ENCODE measurements around the gene OR9A4. TPM values are rescaled to one million over a fixed set of nuclear protein-coding genes. Genes with fewer than 3 reads are reported as not detected.

OR9A4 gene
- total RNA-seq, 2 experiments from 2014 or later, result not detected

- Mint-ChIP-seq H3K4me3 (no peak overlapping the region), H3K27me3 (no peaks in the 10 kb centered on the region), H3K9me3 (no peaks in the 10 kb centered on the region), H3K4me1 (no peaks in the 10 kb centered on the region), H3K36me3 (ENCODE audit: low read depth) (no peaks in the 10 kb centered on the region), H3K27ac (no peak overlapping the region)
- DNase-seq, result no peak
- CTCF ChIA-PET, result no interaction called here
- POLR2A ChIA-PET, result no interaction called here
Observed at GRCh38 chr7:141915565-141915964, 634 bp upstream of the OR9A4 start.

- Mint-ChIP-seq H3K36me3 (ENCODE audit: low read depth) (no peaks in the 10 kb centered on the region), H3K9me3 (no peaks in the 10 kb centered on the region), H3K27me3 (no peaks in the 10 kb centered on the region), H3K27ac (no peak overlapping the region), H3K4me3 (no peak overlapping the region), H3K4me1 (no peaks in the 10 kb centered on the region)
- POLR2A ChIA-PET, result no interaction called here
- DNase-seq, result no peak
- CTCF ChIA-PET, result no interaction called here
Observed at GRCh38 chr7:141920281-141920680, 4.1 kb downstream of the OR9A4 start.

- H3K4me3 Mint-ChIP-seq, result no peak overlapping the region
- H3K27me3 Mint-ChIP-seq, result no peaks in the 10 kb centered on the region
- ChIA-PET POLR2A (no interaction called here), CTCF (no interaction called here)
- H3K9me3 Mint-ChIP-seq, result peaks cover 3% of the 10 kb centered on the region
- H3K4me1 Mint-ChIP-seq, result no peaks in the 10 kb centered on the region
- DNase-seq, result no peak
- no peak overlapping the region for H3K27ac Mint-ChIP-seq
- no peaks in the 10 kb centered on the region for H3K36me3 Mint-ChIP-seq (ENCODE audit: low read depth)
Observed at GRCh38 chr7:141928146-141928844, 12.1 kb downstream of the OR9A4 start.

DNA sequence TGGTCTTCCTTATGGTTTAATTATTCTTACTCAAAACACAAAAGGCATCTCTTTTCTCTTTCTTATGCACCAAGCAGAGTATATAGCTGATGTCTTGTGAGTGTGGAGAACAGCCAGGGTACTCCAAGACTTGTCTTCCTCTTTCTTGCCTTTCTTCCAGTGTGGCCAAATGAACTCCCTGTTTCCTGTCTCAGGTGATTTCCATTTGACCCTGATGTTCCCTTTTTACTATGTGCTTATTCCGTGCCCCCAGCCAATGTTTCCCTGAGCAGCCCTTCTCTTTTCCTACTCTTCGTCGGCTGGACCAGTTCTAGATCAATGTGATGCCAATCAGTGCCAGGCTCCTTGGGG, 12.6 kb downstream of the OR9A4 start:
- Mint-ChIP-seq H3K27me3 (no peaks in the 10 kb centered on the region), H3K4me1 (no peaks in the 10 kb centered on the region), H3K27ac (no peak overlapping the region), H3K36me3 (ENCODE audit: low read depth) (no peaks in the 10 kb centered on the region), H3K4me3 (no peak overlapping the region), H3K9me3 (peaks cover 3% of the 10 kb centered on the region)
- no peak for DNase-seq
- ChIA-PET CTCF (no interaction called here), POLR2A (no interaction called here)

DNA sequence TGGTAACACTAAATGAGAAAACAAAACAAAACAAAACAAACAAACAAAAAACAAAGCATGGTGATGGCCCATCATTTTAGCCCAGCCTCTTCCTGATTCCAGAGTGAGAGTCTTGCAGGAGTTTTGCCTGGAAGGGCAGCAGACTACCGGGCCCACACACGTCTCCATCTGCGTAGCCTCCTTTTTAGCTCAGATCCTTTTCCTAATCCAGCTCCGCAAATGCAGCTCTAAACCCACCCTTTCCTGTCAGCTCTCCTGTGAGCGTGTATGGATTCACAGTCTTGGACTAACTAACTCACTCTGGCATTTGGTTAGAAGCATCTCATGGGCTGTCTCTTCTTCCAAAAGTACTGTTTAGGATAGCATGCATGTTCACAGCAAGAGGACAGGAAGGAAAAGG, 14.0 kb downstream of the OR9A4 start:
- Mint-ChIP-seq H3K9me3 (peaks cover 3% of the 10 kb centered on the region), H3K36me3 (ENCODE audit: low read depth) (no peaks in the 10 kb centered on the region), H3K27ac (no peak overlapping the region), H3K4me1 (no peaks in the 10 kb centered on the region), H3K4me3 (no peak overlapping the region), H3K27me3 (no peaks in the 10 kb centered on the region)
- POLR2A ChIA-PET, result interaction anchor here (0.7 kb wide), 1 partner anchor 12 kb away, joined by 3 read pairs; no protein-coding TSS in a partner anchor
- DNase-seq, result no peak
- CTCF ChIA-PET, result no interaction called here

GRCh38 chr7:141941075-141941474, 24.9 kb downstream of the OR9A4 start:
- Mint-ChIP-seq H3K36me3 (ENCODE audit: low read depth) (no peaks in the 10 kb centered on the region), H3K27me3 (peaks cover 4% of the 10 kb centered on the region), H3K27ac (no peak overlapping the region), H3K9me3 (peaks cover 14% of the 10 kb centered on the region), H3K4me1 (no peaks in the 10 kb centered on the region), H3K4me3 (no peak overlapping the region)
- ChIA-PET CTCF (no interaction called here), POLR2A (no interaction called here)
- DNase-seq, result no peak

DNA sequence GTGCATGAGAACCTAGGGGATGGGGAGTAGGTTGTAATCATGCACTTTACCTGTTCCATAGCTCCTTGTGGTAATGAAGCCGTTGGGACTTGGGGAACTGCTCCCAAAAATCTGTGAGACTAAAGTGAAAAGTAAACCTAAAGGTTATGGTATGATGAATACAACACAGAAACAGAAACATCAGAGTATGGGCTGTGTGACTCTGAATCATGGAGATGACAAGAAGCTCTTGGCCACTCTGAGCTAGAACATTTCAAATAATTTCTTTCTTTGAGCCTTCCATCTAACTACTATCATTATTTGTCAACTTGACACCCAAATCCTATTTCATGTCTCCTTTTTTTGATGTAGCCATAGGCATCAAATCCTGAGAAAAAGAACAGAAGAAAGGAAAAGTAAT, 27.6 kb downstream of the OR9A4 start:
- peaks cover 4% of the 10 kb centered on the region for H3K27me3 Mint-ChIP-seq
- H3K4me1 Mint-ChIP-seq, result no peaks in the 10 kb centered on the region
- ChIA-PET CTCF (no interaction called here), POLR2A (no interaction called here)
- no peaks in the 10 kb centered on the region for H3K36me3 Mint-ChIP-seq (ENCODE audit: low read depth)
- peaks cover 14% of the 10 kb centered on the region for H3K9me3 Mint-ChIP-seq
- H3K27ac Mint-ChIP-seq, result no peak overlapping the region
- DNase-seq, result no peak
- no peak overlapping the region for H3K4me3 Mint-ChIP-seq

- Mint-ChIP-seq H3K27me3 (peaks cover 6% of the 10 kb centered on the region), H3K4me1 (no peaks in the 10 kb centered on the region), H3K36me3 (ENCODE audit: low read depth) (no peaks in the 10 kb centered on the region), H3K9me3 (peaks cover 12% of the 10 kb centered on the region), H3K4me3 (no peak overlapping the region), H3K27ac (no peak overlapping the region)
- ChIA-PET CTCF (no interaction called here), POLR2A (no interaction called here)
- no peak for DNase-seq
Observed at GRCh38 chr7:141944811-141945210, 28.6 kb downstream of the OR9A4 start.

- Mint-ChIP-seq H3K9me3 (peaks cover 10% of the 10 kb centered on the region), H3K4me3 (no peak overlapping the region), H3K4me1 (no peaks in the 10 kb centered on the region), H3K27ac (no peak overlapping the region), H3K36me3 (ENCODE audit: low read depth) (no peaks in the 10 kb centered on the region), H3K27me3 (peaks cover 6% of the 10 kb centered on the region)
- ChIA-PET POLR2A (no interaction called here), CTCF (no interaction called here)
- DNase-seq, result no peak
Observed at GRCh38 chr7:141945356-141945755, 29.2 kb downstream of the OR9A4 start.

- H3K27me3 Mint-ChIP-seq, result peaks cover 6% of the 10 kb centered on the region
- CTCF ChIA-PET, result no interaction called here
- H3K36me3 Mint-ChIP-seq (ENCODE audit: low read depth), result no peaks in the 10 kb centered on the region
- H3K4me3 Mint-ChIP-seq, result no peak within 1 kb of the TSS
- DNase-seq, result no peak
- H3K9me3 Mint-ChIP-seq, result no peaks in the 10 kb centered on the region
- H3K27ac Mint-ChIP-seq, result no peak within 1 kb of the TSS
- POLR2A ChIA-PET, result no interaction called here
- no peaks in the 10 kb centered on the region for H3K4me1 Mint-ChIP-seq
Observed at GRCh38 chr7:141946796-141947195, 30.6 kb downstream of the OR9A4 start, which contains the start of gene CLEC5A. TSS of gene CLEC5A (minus strand) at chr7:141946974. CDS start at chr7:141946292, 682 bp downstream.

GRCh38 chr7:141949021-141949420, 32.8 kb downstream of the OR9A4 start:
- CTCF ChIA-PET, result no interaction called here

GRCh38 chr7:141949451-141949850, 33.3 kb downstream of the OR9A4 start:
- peaks cover 2% of the 10 kb centered on the region for H3K27me3 Mint-ChIP-seq
- ChIA-PET POLR2A (no interaction called here), CTCF (no interaction called here)
- no peaks in the 10 kb centered on the region for H3K4me1 Mint-ChIP-seq
- no peaks in the 10 kb centered on the region for H3K36me3 Mint-ChIP-seq (ENCODE audit: low read depth)
- H3K27ac Mint-ChIP-seq, result no peak overlapping the region
- DNase-seq, result no peak
- no peaks in the 10 kb centered on the region for H3K9me3 Mint-ChIP-seq
- no peak overlapping the region for H3K4me3 Mint-ChIP-seq

More at GRCh38 chr7:141949021-141949420, 32.8 kb downstream of the OR9A4 start:
- Mint-ChIP-seq H3K36me3 (ENCODE audit: low read depth) (no peaks in the 10 kb centered on the region), H3K27ac (no peak overlapping the region), H3K9me3 (no peaks in the 10 kb centered on the region), H3K27me3 (peaks cover 2% of the 10 kb centered on the region), H3K4me1 (no peaks in the 10 kb centered on the region), H3K4me3 (no peak overlapping the region)
- POLR2A ChIA-PET, result no interaction called here
- DNase-seq, result no peak

- Mint-ChIP-seq H3K4me3 (no peak overlapping the region), H3K27me3 (peaks cover 2% of the 10 kb centered on the region), H3K4me1 (no peaks in the 10 kb centered on the region), H3K9me3 (no peaks in the 10 kb centered on the region), H3K27ac (no peak overlapping the region), H3K36me3 (ENCODE audit: low read depth) (no peaks in the 10 kb centered on the region)
- DNase-seq, result no peak
- ChIA-PET POLR2A (no interaction called here), CTCF (no interaction called here)
Observed at GRCh38 chr7:141949911-141950310, 33.7 kb downstream of the OR9A4 start.

GRCh38 chr7:141950806-141951205, 34.6 kb downstream of the OR9A4 start:
- Mint-ChIP-seq H3K27ac (no peak overlapping the region), H3K36me3 (ENCODE audit: low read depth) (no peaks in the 10 kb centered on the region), H3K4me1 (no peaks in the 10 kb centered on the region), H3K9me3 (no peaks in the 10 kb centered on the region), H3K27me3 (peaks cover 2% of the 10 kb centered on the region), H3K4me3 (no peak overlapping the region)
- no peak for DNase-seq
- CTCF ChIA-PET, result no interaction called here
- POLR2A ChIA-PET, result no interaction called here
